Hepatocyte (in vitro differentiated cells): ENCODE measurements around the gene FKRP. TPM values are rescaled to one million over a fixed set of nuclear protein-coding genes. Genes with fewer than 3 reads are reported as not detected.
"Not testable (repeated sequence)": the region's sequence is repeated elsewhere in the genome, so short reads cannot be mapped to it uniquely, and the experiment has no call there.

ENCODE experiments used
- DNase-seq: peaks from one replicate; pipeline ENCODE4 v3.0.0-alpha.2; 2016; ENCODE audit warnings: low spot score
- H2AFZ ChIP-seq: fragments of 200-600 bp; sonication (generic); 2 replicates; pipeline ENCODE4 v1.6.0; 2016; ENCODE audit warnings: antibody characterized with exemption, mild to moderate bottlenecking
- H3K27ac ChIP-seq: fragments of 200-600 bp; sonication (generic); 2 replicates; pipeline ENCODE4 v1.5.1; 2016; ENCODE audit warnings: mild to moderate bottlenecking
- H3K27me3 ChIP-seq: fragments of 200-600 bp; sonication (generic); 2 replicates; pipeline ENCODE4 v1.6.1; 2016
- H3K36me3 ChIP-seq: fragments of 200-600 bp; sonication (generic); replicated peaks from 2 replicates; pipeline ENCODE4 v1.5.1; 2016; ENCODE audit warnings: low read depth; ENCODE audit not compliant: insufficient read depth
- H3K4me1 ChIP-seq: fragments of 200-600 bp; sonication (generic); 2 replicates; pipeline ENCODE4 v1.5.1; 2016; ENCODE audit warnings: mild to moderate bottlenecking, moderate library complexity; ENCODE audit not compliant: insufficient read depth
- H3K4me2 ChIP-seq: fragments of 200-600 bp; sonication (generic); 2 replicates; pipeline ENCODE4 v1.6.0; 2016
- H3K4me3 ChIP-seq: fragments of 200-600 bp; sonication (generic); 2 replicates; pipeline ENCODE4 v1.5.1; 2016; ENCODE audit warnings: mild to moderate bottlenecking
- H3K79me2 ChIP-seq: fragments of 200-600 bp; sonication (generic); 2 replicates; pipeline ENCODE4 v1.6.0; 2017; ENCODE audit warnings: mild to moderate bottlenecking
- H3K9me2 ChIP-seq: fragments of 200-600 bp; sonication (generic); replicated peaks from 2 replicates; pipeline ENCODE4 v1.6.0; 2017; ENCODE audit warnings: mild to moderate bottlenecking; ENCODE audit not compliant: insufficient read depth
- H3K9me3 ChIP-seq: fragments of 200-600 bp; sonication (generic); 2 replicates; pipeline ENCODE4 v1.5.1; 2016; ENCODE audit warnings: low read depth, mild to moderate bottlenecking
- H4K20me1 ChIP-seq: fragments of 200-600 bp; sonication (generic); 2 replicates; pipeline ENCODE4 v1.6.0; 2016; ENCODE audit warnings: mild to moderate bottlenecking; ENCODE audit not compliant: insufficient read depth, poor library complexity, severe bottlenecking
- EZH2 ChIP-seq: fragments of 200-600 bp; sonication (generic); IDR thresholded peaks from 2 replicates; pipeline ENCODE4 v1.6.1; 2016; ENCODE audit warnings: antibody characterized with exemption, mild to moderate bottlenecking, borderline replicate concordance
- EZH2phosphoT487 ChIP-seq: fragments of 200-600 bp; sonication (generic); IDR thresholded peaks from one replicate; pipeline ENCODE4 v1.6.1; 2018; ENCODE audit warnings: antibody characterized with exemption, mild to moderate bottlenecking, low read depth, moderate library complexity; ENCODE audit not compliant: unreplicated experiment, severe bottlenecking
- WGBS: methylation state at CpG from one replicate; pipeline ENCODE4 v1.1.6; 2016; ENCODE audit warnings: low lambda C conversion rate; ENCODE audit errors: missing lambda C conversion rate; 5-methylcytosine and 5-hydroxymethylcytosine counted together
- microRNA counts: library from miRNA; unstranded; fragments of <30 nt; microRNA quantifications from one replicate; lab custom pipeline; 2017
- microRNA-seq: library from miRNA; unstranded; fragments of <30 nt; microRNA quantifications from one replicate; pipeline ENCODE4, GENCODE V29; 2017
- polyA plus RNA-seq: library from polyadenylated mRNA; unstranded; fragments of >200 nt; fragmentation: Nextera tagmentation; extraction: Ambion mirVana; gene quantifications from 2 replicates; pipeline ENCODE4 v1.2.1, GENCODE V29; 2016
- small RNA-seq: library from RNA; depleted of rRNA; stranded (forward); fragments of <200 nt; gene quantifications from one replicate; pipeline ENCODE3, GENCODE V24; 2014
- total RNA-seq: library from RNA; depleted of rRNA; stranded (reverse); fragments of >200 nt; gene quantifications from 2 replicates; pipeline ENCODE4 v1.2.3, GENCODE V29; 2014
- TF ChIP-seq, protein P1 (sequence below): fragments of 200-600 bp; sonication (generic); IDR thresholded peaks from 2 replicates; pipeline ENCODE4 v1.5.1; 2016; ENCODE audit warnings: antibody characterized with exemption, mild to moderate bottlenecking; ENCODE audit not compliant: poor library complexity

The FKRP gene
- total and polyA plus RNA-seq, 2 experiments from 2014 or later = 18.7 to 23.6 TPM

DNA sequence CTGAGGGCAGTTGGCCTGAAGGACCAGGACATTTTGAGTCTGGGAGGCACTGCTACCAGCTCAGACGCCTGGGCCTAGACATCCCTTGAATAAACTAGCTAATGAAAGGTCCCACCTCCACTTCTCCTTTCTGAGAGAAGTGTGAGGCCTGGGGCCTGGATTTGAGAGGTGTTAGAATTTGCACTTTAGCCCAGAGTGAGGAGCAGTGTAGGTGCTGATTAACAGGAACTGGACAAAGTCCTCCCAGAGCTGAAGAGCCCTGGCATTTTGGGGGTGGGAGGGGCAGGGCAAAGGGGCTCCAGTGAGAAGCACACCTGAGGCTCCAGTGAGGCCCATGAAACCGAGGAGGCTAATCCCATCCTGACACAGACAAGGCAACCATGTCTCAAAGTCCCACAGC lies 57.7 kb downstream of the FKRP start:
- Histone ChIP-seq H3K4me3 (no peak overlapping the region), H3K4me1 (no peaks in the 10 kb centered on the region), H3K9me3 (no peaks in the 10 kb centered on the region), H3K36me3 (no peaks in the 10 kb centered on the region), H3K79me2 (no peaks in the 10 kb centered on the region), H3K27me3 (no peaks in the 10 kb centered on the region), H3K27ac (peak overlapping the region; percentile 72), H2AFZ (no peak overlapping the region), H3K9me2 (no peaks in the 10 kb centered on the region), H3K4me2 (no peak overlapping the region), H4K20me1 (no peaks in the 10 kb centered on the region)
- TF ChIP-seq EZH2phosphoT487 (no peak), EZH2 (no peak)
- TF ChIP-seq, protein P1, sequence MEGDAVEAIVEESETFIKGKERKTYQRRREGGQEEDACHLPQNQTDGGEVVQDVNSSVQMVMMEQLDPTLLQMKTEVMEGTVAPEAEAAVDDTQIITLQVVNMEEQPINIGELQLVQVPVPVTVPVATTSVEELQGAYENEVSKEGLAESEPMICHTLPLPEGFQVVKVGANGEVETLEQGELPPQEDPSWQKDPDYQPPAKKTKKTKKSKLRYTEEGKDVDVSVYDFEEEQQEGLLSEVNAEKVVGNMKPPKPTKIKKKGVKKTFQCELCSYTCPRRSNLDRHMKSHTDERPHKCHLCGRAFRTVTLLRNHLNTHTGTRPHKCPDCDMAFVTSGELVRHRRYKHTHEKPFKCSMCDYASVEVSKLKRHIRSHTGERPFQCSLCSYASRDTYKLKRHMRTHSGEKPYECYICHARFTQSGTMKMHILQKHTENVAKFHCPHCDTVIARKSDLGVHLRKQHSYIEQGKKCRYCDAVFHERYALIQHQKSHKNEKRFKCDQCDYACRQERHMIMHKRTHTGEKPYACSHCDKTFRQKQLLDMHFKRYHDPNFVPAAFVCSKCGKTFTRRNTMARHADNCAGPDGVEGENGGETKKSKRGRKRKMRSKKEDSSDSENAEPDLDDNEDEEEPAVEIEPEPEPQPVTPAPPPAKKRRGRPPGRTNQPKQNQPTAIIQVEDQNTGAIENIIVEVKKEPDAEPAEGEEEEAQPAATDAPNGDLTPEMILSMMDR = no peak
- peak; percentile 43 for DNase-seq
- 56% methylated on average over 2 of the region's 2 CpGs for WGBS

DNA sequence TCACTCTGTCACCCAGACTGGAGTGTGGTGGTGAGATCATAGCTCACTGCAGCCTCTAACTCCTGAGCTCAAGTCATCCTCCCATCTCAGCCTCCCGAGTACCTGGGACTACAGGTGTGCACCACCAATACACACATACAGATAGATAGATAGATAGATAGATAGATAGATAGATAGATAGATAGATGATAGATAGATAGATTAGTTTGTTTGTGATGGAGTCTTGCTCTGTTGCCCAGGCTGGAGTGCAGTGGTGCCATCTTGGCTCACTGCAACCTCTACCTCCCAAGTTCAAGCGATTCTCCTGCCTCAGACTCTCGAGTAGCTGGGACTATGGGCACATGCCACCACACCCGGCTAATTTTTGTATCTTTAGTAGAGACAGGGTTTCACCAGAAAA lies 58.6 kb downstream of the FKRP start:
- not testable (repeated sequence) for H3K9me2 ChIP-seq, H3K36me3 ChIP-seq, H3K4me3 ChIP-seq, H3K27me3 ChIP-seq, H3K4me2 ChIP-seq, DNase-seq, H3K9me3 ChIP-seq, H3K4me1 ChIP-seq, H4K20me1 ChIP-seq, H2AFZ ChIP-seq, H3K79me2 ChIP-seq, H3K27ac ChIP-seq
- 97% methylated on average over 4 of the region's 4 CpGs for WGBS

DNA sequence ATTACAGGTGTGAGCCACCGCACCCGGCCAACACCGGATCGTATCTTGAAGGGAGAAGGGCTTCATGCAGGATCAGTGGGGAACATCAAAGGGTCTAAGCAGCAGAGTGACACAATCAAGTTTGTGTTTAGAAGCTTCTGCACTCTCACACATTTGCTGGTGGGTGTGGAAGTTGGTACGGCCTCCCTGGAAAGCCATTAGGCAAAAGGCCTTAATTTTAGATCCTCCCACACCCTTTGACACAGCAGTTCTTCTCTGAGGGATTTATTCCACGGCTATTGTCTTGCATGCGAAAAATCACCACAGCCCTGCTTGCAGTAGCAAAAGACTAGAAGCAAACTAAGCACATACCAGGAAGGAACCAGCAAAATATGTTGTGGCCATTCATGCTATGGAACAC lies 60.8 kb downstream of the FKRP start:
- Histone ChIP-seq H3K27me3 (no peaks in the 10 kb centered on the region), H2AFZ (no peak overlapping the region), H3K9me3 (no peaks in the 10 kb centered on the region), H3K27ac (no peak overlapping the region), H3K9me2 (no peaks in the 10 kb centered on the region), H4K20me1 (no peaks in the 10 kb centered on the region), H3K36me3 (no peaks in the 10 kb centered on the region), H3K79me2 (no peaks in the 10 kb centered on the region), H3K4me2 (no peak overlapping the region), H3K4me3 (no peak overlapping the region), H3K4me1 (no peaks in the 10 kb centered on the region)
- 92% methylated on average over 7 of the region's 7 CpGs for WGBS
- no peak for DNase-seq
- TF ChIP-seq EZH2 (no peak), EZH2phosphoT487 (no peak)
- TF ChIP-seq, protein P1 = no peak

MicroRNAs within 50 kb of the gene (microRNA counts, 767-probe panel; counts per million panel counts)
- microRNA hsa-miR-320e (lab: Ali Mortazavi, UCI) = not detected

Small RNA genes lying within 50 kb of the gene (microRNA-seq; reads per million reads assigned to microRNA genes)
- gene MIR320E = 17.0 reads per million, percentile 36 among the genes with 10 or more reads in this experiment

Small RNA genes lying within 50 kb of the gene (small RNA-seq; reads per million reads assigned to genes)
- not detected for gene MIR320E
- not detected for gene RF00019

Other genes with a start within 250 kb of the FKRP start
- gene CALM3, start 144.7 kb upstream of the FKRP start, total RNA-seq = 185 and 246 TPM in 2 replicates
- 220 and 237 TPM in 2 replicates for gene CALM3, start 144.7 kb upstream of the FKRP start, polyA plus RNA-seq
- 3.2 and 5.2 TPM in 2 replicates for gene PTGIR, start 121.0 kb upstream of the FKRP start, total RNA-seq
- gene PTGIR, start 121.0 kb upstream of the FKRP start, polyA plus RNA-seq = 3.4 and 4.8 TPM in 2 replicates
- gene GNG8, start 109.9 kb upstream of the FKRP start, total RNA-seq = not detected in 2 replicates
- 2.4 and 4.6 TPM in 2 replicates for gene GNG8, start 109.9 kb upstream of the FKRP start, polyA plus RNA-seq
- 12.7 and 18.4 TPM in 2 replicates for gene DACT3, start 84.9 kb upstream of the FKRP start, total RNA-seq
- 17.4 and 18.4 TPM in 2 replicates for gene DACT3, start 84.9 kb upstream of the FKRP start, polyA plus RNA-seq
- 15.6 and 29.5 TPM in 2 replicates for gene PRKD2, start 28.9 kb upstream of the FKRP start, total RNA-seq
- 37.9 and 48.5 TPM in 2 replicates for gene PRKD2, start 28.9 kb upstream of the FKRP start, polyA plus RNA-seq
- 57.6 and 64.1 TPM in 2 replicates for gene STRN4, start 393 bp downstream of the FKRP start, total RNA-seq
- 58.0 and 63.7 TPM in 2 replicates for gene STRN4, start 393 bp downstream of the FKRP start, polyA plus RNA-seq
- gene SLC1A5, start 42.5 kb downstream of the FKRP start, total RNA-seq = 84.6 and 87.9 TPM in 2 replicates
- gene SLC1A5, start 42.5 kb downstream of the FKRP start, polyA plus RNA-seq = 171 and 176 TPM in 2 replicates
- gene AP2S1, start 104.8 kb downstream of the FKRP start, total RNA-seq = 109 and 129 TPM in 2 replicates
- gene AP2S1, start 104.8 kb downstream of the FKRP start, polyA plus RNA-seq = 349 and 392 TPM in 2 replicates
- 44.3 and 48.1 TPM in 2 replicates for gene ARHGAP35, start 114.9 kb downstream of the FKRP start, total RNA-seq
- gene ARHGAP35, start 114.9 kb downstream of the FKRP start, polyA plus RNA-seq = 11.5 and 18.6 TPM in 2 replicates